SK-N-SH (cell line): ENCODE results near the gene FMO2. TPM values are rescaled to one million over a fixed set of nuclear protein-coding genes. Genes with fewer than 3 reads are reported as not detected.
A peak's percentile ranks its signal among the peaks of the same experiment; 100 is the strongest.

ENCODE experiments used
- CTCF ChIA-PET: fragments of 300-600, 350-600 bp; formaldehyde crosslinking; extraction: SDS; loops from one replicate; lab custom pipeline; 2021; lab: Yijun Ruan, JAX
- POLR2A ChIA-PET: fragments of 350-600 bp; sonication (Branson Sonifier 250); formaldehyde crosslinking; extraction: SDS; loops from one replicate; lab custom pipeline; 2020; ENCODE audit warnings: antibody characterized with exemption, inconsistent platforms; lab: Yijun Ruan, JAX
- DNase-seq: peaks from one replicate; pipeline ENCODE4 v3.0.0; 2012
- H2AFZ ChIP-seq: fragments of 200-600 bp; sonication (generic); 2 replicates; pipeline ENCODE4 v1.8.1; 2016; ENCODE audit warnings: antibody characterized with exemption, mild to moderate bottlenecking, low read depth
- H3F3A ChIP-seq: fragments of 200-600 bp; sonication (generic); replicated peaks from 2 replicates; pipeline ENCODE3; 2016; ENCODE audit warnings: antibody characterized with exemption, mild to moderate bottlenecking; ENCODE audit not compliant: insufficient read depth
- H3K27ac ChIP-seq, 2 experiments: fragments of 200-500 bp in 1 of 2; fragments of 200-600 bp in 1 of 2; sonication (Bioruptor generic) in 1 of 2; sonication (generic), shearing (Covaris generic) in 1 of 2; 2 replicates each; pipeline versions ENCODE4 v1.5.1 to v1.6.1; 2014 to 2016; ENCODE audit warnings: low read depth in 2 of 2, inconsistent platforms in 1 of 2, low read length in 1 of 2, mild to moderate bottlenecking in 1 of 2, mixed read lengths in 1 of 2
- H3K27me3 ChIP-seq: fragments of 200-600 bp; sonication (generic), shearing (Covaris generic); 2 replicates; pipeline ENCODE4 v1.6.1; 2016; ENCODE audit warnings: mixed run types; ENCODE audit not compliant: insufficient read depth
- H3K36me3 ChIP-seq, 2 experiments: fragments of 200-500 bp in 1 of 2; fragments of 200-600 bp in 1 of 2; sonication (Bioruptor generic) in 1 of 2; sonication (generic) in 1 of 2; replicated peaks in 1 of 2; 2 replicates each; pipeline versions ENCODE3 to v1.5.1; 2014 to 2016; ENCODE audit warnings: low read length in 1 of 2, mild to moderate bottlenecking in 1 of 2; ENCODE audit not compliant: insufficient read depth in 2 of 2, control insufficient read depth in 1 of 2
- H3K4me1 ChIP-seq, 2 experiments: fragments of 200-500 bp in 1 of 2; fragments of 200-600 bp in 1 of 2; sonication (Bioruptor generic) in 1 of 2; sonication (generic), shearing (Covaris generic) in 1 of 2; 2 replicates each; pipeline versions ENCODE4 v1.5.1 to v1.6.1; 2014 to 2016; ENCODE audit warnings: low read depth in 1 of 2, low read length in 1 of 2, mixed run types in 1 of 2; ENCODE audit not compliant: insufficient read depth in 2 of 2, control insufficient read depth in 1 of 2
- H3K4me2 ChIP-seq: fragments of 200-600 bp; sonication (generic), shearing (Covaris generic); 2 replicates; pipeline ENCODE4 v1.6.1; 2017; ENCODE audit warnings: mixed run types
- H3K4me3 ChIP-seq, 2 experiments: fragments of 200-500 bp in 1 of 2; fragments of 200-600 bp in 1 of 2; sonication (Bioruptor generic) in 1 of 2; sonication (generic), shearing (Covaris generic) in 1 of 2; 2 replicates each; pipeline versions ENCODE4 v1.5.1 to v1.8.1; 2014 to 2016; ENCODE audit warnings: low read depth in 2 of 2, inconsistent platforms in 1 of 2, low read length in 1 of 2, mild to moderate bottlenecking in 1 of 2, mixed read lengths in 1 of 2, moderate library complexity in 1 of 2
- H3K79me2 ChIP-seq: fragments of 200-600 bp; sonication (generic); 2 replicates; pipeline ENCODE4 v1.8.1; 2017; ENCODE audit warnings: mild to moderate bottlenecking; ENCODE audit not compliant: insufficient read depth
- H3K9ac ChIP-seq: fragments of 200-600 bp; sonication (generic); 2 replicates; pipeline ENCODE4 v1.6.1; 2017; ENCODE audit warnings: mixed run types
- H3K9me2 ChIP-seq: fragments of 200-600 bp; sonication (generic); 2 replicates; pipeline ENCODE4 v1.6.1; 2017; ENCODE audit warnings: mixed run types
- H3K9me3 ChIP-seq: fragments of 200-600 bp; sonication (generic); 2 replicates; pipeline ENCODE4 v1.6.1; 2017; ENCODE audit warnings: mixed run types, mild to moderate bottlenecking, moderate library complexity
- H4K20me1 ChIP-seq: fragments of 200-600 bp; sonication (generic); 2 replicates; pipeline ENCODE4 v1.6.1; 2017; ENCODE audit warnings: mild to moderate bottlenecking, mixed run types; ENCODE audit not compliant: insufficient read depth
- CTCF ChIP-seq: fragments of 200-600 bp; sonication (generic); IDR thresholded peaks from 2 replicates; pipeline ENCODE4 v1.6.1; 2017; ENCODE audit warnings: antibody characterized with exemption, mild to moderate bottlenecking, moderate library complexity
- ELF1 ChIP-seq: IDR thresholded peaks from 2 replicates; pipeline ENCODE4 v1.4.0; 2012
- FOSL2 ChIP-seq: IDR thresholded peaks from 2 replicates; pipeline ENCODE4 v1.4.0; 2012; ENCODE audit warnings: low read depth, mild to moderate bottlenecking, moderate library complexity, borderline replicate concordance
- FOXJ3 ChIP-seq: sonication (generic); formaldehyde crosslinking; IDR thresholded peaks from 2 replicates; pipeline ENCODE4 v1.5.1; 2020; ENCODE audit warnings: mild to moderate bottlenecking, missing genetic modification reagents
- FOXM1 ChIP-seq: IDR thresholded peaks from 2 replicates; pipeline ENCODE4 v1.4.0; 2012; ENCODE audit warnings: low read depth, mild to moderate bottlenecking
- GATA2 ChIP-seq: sonication (generic); formaldehyde crosslinking; IDR thresholded peaks from 2 replicates; pipeline ENCODE4 v1.5.0; 2020; ENCODE audit warnings: mild to moderate bottlenecking, missing genetic modification reagents
- IRF3 ChIP-seq: fragments of 150-350 bp; IDR thresholded peaks from 2 replicates; pipeline ENCODE4 v1.6.1; 2016; ENCODE audit warnings: mild to moderate bottlenecking, low read depth, low read length
- PBX3 ChIP-seq: IDR thresholded peaks from 2 replicates; pipeline ENCODE4; 2012
- REST ChIP-seq: IDR thresholded peaks from 2 replicates; pipeline ENCODE4 v1.6.1; 2012; ENCODE audit warnings: mild to moderate bottlenecking, low read depth, low read length, moderate library complexity
- SMC3 ChIP-seq: IDR thresholded peaks from 2 replicates; pipeline ENCODE4 v1.6.1; 2012; ENCODE audit warnings: low read depth, low read length, improper control_type of control experiment
- TAF1 ChIP-seq: IDR thresholded peaks from 2 replicates; pipeline ENCODE4 v1.6.1; 2012; ENCODE audit warnings: low read depth, mild to moderate bottlenecking, low read length, moderate library complexity, borderline replicate concordance
- TCF12 ChIP-seq: IDR thresholded peaks from 2 replicates; pipeline ENCODE4 v1.4.0; 2012
- TEAD4 ChIP-seq: IDR thresholded peaks from 2 replicates; pipeline ENCODE4 v1.4.0; 2012; ENCODE audit warnings: mild to moderate bottlenecking, borderline replicate concordance; ENCODE audit not compliant: insufficient read depth
- USF1 ChIP-seq: IDR thresholded peaks from 2 replicates; pipeline ENCODE4 v1.4.0; 2012; ENCODE audit warnings: low read depth, borderline replicate concordance
- USF2 ChIP-seq: fragments of 150-350 bp; IDR thresholded peaks from 2 replicates; pipeline ENCODE4 v1.6.1; 2017; ENCODE audit warnings: antibody characterized with exemption, low read length, low read depth, borderline replicate concordance
- YY1 ChIP-seq: IDR thresholded peaks from 2 replicates; pipeline ENCODE4 v1.4.0; 2012; ENCODE audit warnings: low read depth, mild to moderate bottlenecking
- WGBS: methylation state at CpG from one replicate; pipeline ENCODE4 v1.1.6; 2017; ENCODE audit warnings: low lambda C conversion rate; 5-methylcytosine and 5-hydroxymethylcytosine counted together
- polyA plus RNA-seq, 3 experiments: library from polyadenylated mRNA; depleted of rRNA; stranded (reverse); fragments of >200 nt; gene quantifications; 2 replicates each; pipeline ENCODE4 v1.2.3, GENCODE V29; 2012

Gene FMO2
- polyA plus RNA-seq, 1 of the 3 experiments (the other 2 are of a cell fraction), result not detected

GRCh38 chr1:171219346-171220080 is 34.4 kb downstream of the FMO2 start:
- H3K4me2 ChIP-seq, result peak overlapping the region; percentile 56
- peaks cover 0 to 23% of the 10 kb centered on the region in 2 experiments; a peak in 1 of 4 replicates for H3K4me1 ChIP-seq
- H3K79me2 ChIP-seq, result no peaks in the 10 kb centered on the region
- H2AFZ ChIP-seq, result peak overlapping the region; percentile 80
- H3K9me2 ChIP-seq, result no peaks in the 10 kb centered on the region
- peak overlapping the region in 1 of 2 experiments; percentile 75; a peak in 2 of 4 replicates for H3K27ac ChIP-seq
- no peaks in the 10 kb centered on the region for H3K36me3 ChIP-seq
- 0 out of 4 replicates have a peak overlapping the region, but pooled peaks of 1 of the 2 experiments have one; percentile 6 for H3K4me3 ChIP-seq
- no peaks in the 10 kb centered on the region for H3K9me3 ChIP-seq
- peaks cover 16% of the 10 kb centered on the region for H3F3A ChIP-seq
- CTCF ChIA-PET, result no interaction called here
- TF ChIP-seq USF2, result no peak
- no peak for TF ChIP-seq TCF12
- no peak for TF ChIP-seq CTCF
- TF ChIP-seq GATA2, result no peak
- TF ChIP-seq ELF1, result no peak
- TF ChIP-seq TEAD4, result no peak
- no peak for TF ChIP-seq FOXM1
- no peak for TF ChIP-seq SMC3
- TF ChIP-seq IRF3, result no peak
- TF ChIP-seq TAF1, result no peak
- TF ChIP-seq REST, result no peak
- no peak for TF ChIP-seq YY1
- TF ChIP-seq FOSL2, result no peak
- no peak for TF ChIP-seq PBX3
- TF ChIP-seq USF1, result no peak
- no peak for TF ChIP-seq FOXJ3 (CRISPR knock-in tag)
- H3K9ac ChIP-seq, result 0 out of 2 replicates have a peak overlapping the region, but pooled peaks have one; percentile 45
- no peak for DNase-seq
- WGBS, result 0% methylated on average over 2 of the region's 2 CpGs
- POLR2A ChIA-PET, result no interaction called here
- no peaks in the 10 kb centered on the region for H4K20me1 ChIP-seq
- no peaks in the 10 kb centered on the region for H3K27me3 ChIP-seq
